SK-N-SH (cell line): ENCODE data around the gene GNAT1. TPM values are rescaled to one million over a fixed set of nuclear protein-coding genes. Genes with fewer than 3 reads are reported as not detected.
A peak's percentile ranks its signal among the peaks of the same experiment; 100 is the strongest.

Experiments used
- CTCF ChIA-PET: fragments of 300-600, 350-600 bp; formaldehyde crosslinking; extraction: SDS; loops from one replicate; lab custom pipeline; 2021; lab: Yijun Ruan, JAX
- POLR2A ChIA-PET: fragments of 350-600 bp; sonication (Branson Sonifier 250); formaldehyde crosslinking; extraction: SDS; loops from one replicate; lab custom pipeline; 2020; ENCODE audit warnings: antibody characterized with exemption, inconsistent platforms; lab: Yijun Ruan, JAX
- DNase-seq: peaks from one replicate; pipeline ENCODE4 v3.0.0; 2012
- H2AFZ ChIP-seq: fragments of 200-600 bp; sonication (generic); 2 replicates; pipeline ENCODE4 v1.8.1; 2016; ENCODE audit warnings: antibody characterized with exemption, mild to moderate bottlenecking, low read depth
- H3F3A ChIP-seq: fragments of 200-600 bp; sonication (generic); replicated peaks from 2 replicates; pipeline ENCODE3; 2016; ENCODE audit warnings: antibody characterized with exemption, mild to moderate bottlenecking; ENCODE audit not compliant: insufficient read depth
- H3K27ac ChIP-seq, 2 experiments: fragments of 200-500 bp in 1 of 2; fragments of 200-600 bp in 1 of 2; sonication (Bioruptor generic) in 1 of 2; sonication (generic), shearing (Covaris generic) in 1 of 2; 2 replicates each; pipeline versions ENCODE4 v1.5.1 to v1.6.1; 2014 to 2016; ENCODE audit warnings: low read depth in 2 of 2, inconsistent platforms in 1 of 2, low read length in 1 of 2, mild to moderate bottlenecking in 1 of 2, mixed read lengths in 1 of 2
- H3K27me3 ChIP-seq: fragments of 200-600 bp; sonication (generic), shearing (Covaris generic); 2 replicates; pipeline ENCODE4 v1.6.1; 2016; ENCODE audit warnings: mixed run types; ENCODE audit not compliant: insufficient read depth
- H3K36me3 ChIP-seq, 2 experiments: fragments of 200-500 bp in 1 of 2; fragments of 200-600 bp in 1 of 2; sonication (Bioruptor generic) in 1 of 2; sonication (generic) in 1 of 2; replicated peaks in 1 of 2; 2 replicates each; pipeline versions ENCODE3 to v1.5.1; 2014 to 2016; ENCODE audit warnings: low read length in 1 of 2, mild to moderate bottlenecking in 1 of 2; ENCODE audit not compliant: insufficient read depth in 2 of 2, control insufficient read depth in 1 of 2
- H3K4me1 ChIP-seq, 2 experiments: fragments of 200-500 bp in 1 of 2; fragments of 200-600 bp in 1 of 2; sonication (Bioruptor generic) in 1 of 2; sonication (generic), shearing (Covaris generic) in 1 of 2; 2 replicates each; pipeline versions ENCODE4 v1.5.1 to v1.6.1; 2014 to 2016; ENCODE audit warnings: low read depth in 1 of 2, low read length in 1 of 2, mixed run types in 1 of 2; ENCODE audit not compliant: insufficient read depth in 2 of 2, control insufficient read depth in 1 of 2
- H3K4me2 ChIP-seq: fragments of 200-600 bp; sonication (generic), shearing (Covaris generic); 2 replicates; pipeline ENCODE4 v1.6.1; 2017; ENCODE audit warnings: mixed run types
- H3K4me3 ChIP-seq, 2 experiments: fragments of 200-500 bp in 1 of 2; fragments of 200-600 bp in 1 of 2; sonication (Bioruptor generic) in 1 of 2; sonication (generic), shearing (Covaris generic) in 1 of 2; 2 replicates each; pipeline versions ENCODE4 v1.5.1 to v1.8.1; 2014 to 2016; ENCODE audit warnings: low read depth in 2 of 2, inconsistent platforms in 1 of 2, low read length in 1 of 2, mild to moderate bottlenecking in 1 of 2, mixed read lengths in 1 of 2, moderate library complexity in 1 of 2
- H3K79me2 ChIP-seq: fragments of 200-600 bp; sonication (generic); 2 replicates; pipeline ENCODE4 v1.8.1; 2017; ENCODE audit warnings: mild to moderate bottlenecking; ENCODE audit not compliant: insufficient read depth
- H3K9ac ChIP-seq: fragments of 200-600 bp; sonication (generic); 2 replicates; pipeline ENCODE4 v1.6.1; 2017; ENCODE audit warnings: mixed run types
- H3K9me2 ChIP-seq: fragments of 200-600 bp; sonication (generic); 2 replicates; pipeline ENCODE4 v1.6.1; 2017; ENCODE audit warnings: mixed run types
- H3K9me3 ChIP-seq: fragments of 200-600 bp; sonication (generic); 2 replicates; pipeline ENCODE4 v1.6.1; 2017; ENCODE audit warnings: mixed run types, mild to moderate bottlenecking, moderate library complexity
- H4K20me1 ChIP-seq: fragments of 200-600 bp; sonication (generic); 2 replicates; pipeline ENCODE4 v1.6.1; 2017; ENCODE audit warnings: mild to moderate bottlenecking, mixed run types; ENCODE audit not compliant: insufficient read depth
- CHD2 ChIP-seq: fragments of 150-350 bp; IDR thresholded peaks from 2 replicates; pipeline ENCODE4 v1.6.1; 2018; ENCODE audit warnings: low read length; ENCODE audit not compliant: partially characterized antibody
- CTCF ChIP-seq: fragments of 200-600 bp; sonication (generic); IDR thresholded peaks from 2 replicates; pipeline ENCODE4 v1.6.1; 2017; ENCODE audit warnings: antibody characterized with exemption, mild to moderate bottlenecking, moderate library complexity
- FOSL2 ChIP-seq: IDR thresholded peaks from 2 replicates; pipeline ENCODE4 v1.4.0; 2012; ENCODE audit warnings: low read depth, mild to moderate bottlenecking, moderate library complexity, borderline replicate concordance
- FOXM1 ChIP-seq: IDR thresholded peaks from 2 replicates; pipeline ENCODE4 v1.4.0; 2012; ENCODE audit warnings: low read depth, mild to moderate bottlenecking
- GABPA ChIP-seq: IDR thresholded peaks from 2 replicates; pipeline ENCODE4 v1.4.0; 2012; ENCODE audit warnings: low read depth, mild to moderate bottlenecking
- GATA2 ChIP-seq: sonication (generic); formaldehyde crosslinking; IDR thresholded peaks from 2 replicates; pipeline ENCODE4 v1.5.0; 2020; ENCODE audit warnings: mild to moderate bottlenecking, missing genetic modification reagents
- IRF3 ChIP-seq: fragments of 150-350 bp; IDR thresholded peaks from 2 replicates; pipeline ENCODE4 v1.6.1; 2016; ENCODE audit warnings: mild to moderate bottlenecking, low read depth, low read length
- JUND ChIP-seq: IDR thresholded peaks from 2 replicates; pipeline ENCODE4 v1.4.0; 2012
- MEF2A ChIP-seq: IDR thresholded peaks from 2 replicates; pipeline ENCODE4 v1.4.0; 2012; ENCODE audit warnings: low read depth, borderline replicate concordance
- MXI1 ChIP-seq: IDR thresholded peaks from 2 replicates; pipeline ENCODE4 v1.6.1; 2012; ENCODE audit warnings: mild to moderate bottlenecking, low read depth, low read length, improper control_type of control experiment
- NFIC ChIP-seq: IDR thresholded peaks from 2 replicates; pipeline ENCODE4 v1.4.0; 2012; ENCODE audit warnings: borderline replicate concordance
- REST ChIP-seq: IDR thresholded peaks from 2 replicates; pipeline ENCODE4 v1.6.1; 2012; ENCODE audit warnings: mild to moderate bottlenecking, low read depth, low read length, moderate library complexity
- TAF1 ChIP-seq: IDR thresholded peaks from 2 replicates; pipeline ENCODE4 v1.6.1; 2012; ENCODE audit warnings: low read depth, mild to moderate bottlenecking, low read length, moderate library complexity, borderline replicate concordance
- TCF12 ChIP-seq: IDR thresholded peaks from 2 replicates; pipeline ENCODE4 v1.4.0; 2012
- TEAD4 ChIP-seq: IDR thresholded peaks from 2 replicates; pipeline ENCODE4 v1.4.0; 2012; ENCODE audit warnings: mild to moderate bottlenecking, borderline replicate concordance; ENCODE audit not compliant: insufficient read depth
- USF1 ChIP-seq: IDR thresholded peaks from 2 replicates; pipeline ENCODE4 v1.4.0; 2012; ENCODE audit warnings: low read depth, borderline replicate concordance
- YY1 ChIP-seq: IDR thresholded peaks from 2 replicates; pipeline ENCODE4 v1.4.0; 2012; ENCODE audit warnings: low read depth, mild to moderate bottlenecking
- ZBTB33 ChIP-seq: IDR thresholded peaks from 2 replicates; pipeline ENCODE4 v1.4.0; 2012; ENCODE audit warnings: low read depth, borderline replicate concordance
- WGBS: methylation state at CpG from one replicate; pipeline ENCODE4 v1.1.6; 2017; ENCODE audit warnings: low lambda C conversion rate; 5-methylcytosine and 5-hydroxymethylcytosine counted together
- polyA plus RNA-seq, 3 experiments: library from polyadenylated mRNA; depleted of rRNA; stranded (reverse); fragments of >200 nt; gene quantifications; 2 replicates each; pipeline ENCODE4 v1.2.3, GENCODE V29; 2012
- TF ChIP-seq, protein P1 (sequence below): IDR thresholded peaks from 2 replicates; pipeline ENCODE4 v1.4.0; 2012; ENCODE audit warnings: low read depth
- TF ChIP-seq, protein P2 (sequence below): fragments of 150-350 bp; IDR thresholded peaks from 2 replicates; pipeline ENCODE4 v1.6.1; 2017; ENCODE audit warnings: antibody characterized with exemption, low read length, low read depth, borderline replicate concordance

GNAT1 gene
- polyA plus RNA-seq, 1 of the 3 experiments (the other 2 are of a cell fraction) = not detected

DNA sequence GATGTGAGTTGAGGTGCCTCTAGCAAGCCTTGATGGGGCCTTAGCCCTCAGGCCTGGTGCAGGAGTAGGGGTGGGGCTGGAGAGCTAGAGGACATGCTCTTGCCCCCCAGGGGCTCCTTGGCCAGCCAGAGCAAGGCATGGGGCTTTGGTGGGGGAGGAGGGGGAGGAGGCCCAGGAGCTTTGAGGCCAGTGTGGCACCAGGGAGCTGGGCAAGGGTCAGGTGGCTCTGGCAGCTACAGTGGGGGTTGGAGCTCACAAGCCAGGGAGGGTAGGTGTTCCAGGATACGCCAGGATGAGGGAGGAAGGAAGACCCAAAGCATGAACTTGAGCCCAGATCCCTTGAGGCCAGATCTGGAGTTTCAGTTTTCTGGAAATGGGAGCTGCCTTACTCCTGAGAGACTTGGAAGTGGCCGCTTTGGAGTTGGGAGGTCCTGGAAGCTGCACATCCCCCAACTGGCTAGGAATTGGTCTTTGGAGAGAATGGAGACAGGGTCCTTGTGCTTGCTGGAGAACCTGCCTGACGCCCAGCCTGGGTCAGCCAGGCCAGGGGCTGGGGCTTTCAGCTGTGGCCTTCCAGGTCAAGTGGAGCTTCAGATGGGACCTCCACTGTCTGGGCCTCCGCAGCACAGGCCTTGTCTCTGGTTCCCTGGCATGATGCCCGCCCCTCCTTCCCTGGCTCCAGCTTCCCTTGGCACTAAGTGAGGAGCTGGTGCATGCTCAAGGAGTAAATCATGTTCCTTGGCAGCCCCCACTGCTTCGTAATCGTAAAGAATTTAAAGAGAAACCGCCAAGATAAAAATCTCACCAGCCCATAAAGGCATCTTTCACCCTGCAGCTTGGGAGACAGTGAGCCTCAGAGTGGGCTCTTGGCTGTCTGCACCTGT, 27.6 kb upstream of the GNAT1 start:
- Histone ChIP-seq H4K20me1 (no peaks in the 10 kb centered on the region), H3K9ac (peak overlapping the region; percentile 18; the same call in 1 of the 2 replicates), H3K27me3 (no peaks in the 10 kb centered on the region), H3F3A (peaks cover 18% of the 10 kb centered on the region), H3K9me3 (no peaks in the 10 kb centered on the region), H3K4me2 (peak overlapping the region; percentile 69), H3K4me3 (no peak overlapping the region), H2AFZ (no peak overlapping the region), H3K9me2 (no peaks in the 10 kb centered on the region), H3K4me1 (peaks cover 22 to 51% of the 10 kb centered on the region in 2 experiments; a peak in 3 of 4 replicates), H3K27ac (peak overlapping the region; percentile 82; a peak in 3 of 4 replicates), H3K36me3 (peaks cover 0 to 3% of the 10 kb centered on the region in 2 experiments), H3K79me2 (peaks cover 14% of the 10 kb centered on the region)
- WGBS = 58% methylated on average over 2 of the region's 8 CpGs
- ChIA-PET POLR2A (interaction anchor here (1.1 kb wide), 1 partner anchor 28 kb away, joined by 3 read pairs; no protein-coding TSS in a partner anchor), CTCF (interaction anchor here (0.5 to 2.6 kb wide), 12 partner anchors 11 to 111 kb away, joined by 3 to 9 read pairs (median 4); no protein-coding TSS in a partner anchor)
- no peak for DNase-seq
- TF ChIP-seq TEAD4 = peak; percentile 88
- TF ChIP-seq USF1 = no peak
- no peak for TF ChIP-seq GATA2 (CRISPR knock-in tag)
- no peak for TF ChIP-seq MXI1
- no peak for TF ChIP-seq CTCF
- peak; percentile 23; the same call in 1 of the 2 replicates for TF ChIP-seq REST
- no peak for TF ChIP-seq ZBTB33
- peak; percentile 94 for TF ChIP-seq TCF12
- TF ChIP-seq TAF1 = no peak
- peak; percentile 100 for TF ChIP-seq NFIC
- TF ChIP-seq IRF3 = no peak
- no peak for TF ChIP-seq YY1
- TF ChIP-seq, protein P1, sequence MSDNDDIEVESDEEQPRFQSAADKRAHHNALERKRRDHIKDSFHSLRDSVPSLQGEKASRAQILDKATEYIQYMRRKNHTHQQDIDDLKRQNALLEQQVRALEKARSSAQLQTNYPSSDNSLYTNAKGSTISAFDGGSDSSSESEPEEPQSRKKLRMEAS = peak; percentile 92
- no peak for TF ChIP-seq GABPA
- no peak for TF ChIP-seq CHD2
- TF ChIP-seq, protein P2, sequence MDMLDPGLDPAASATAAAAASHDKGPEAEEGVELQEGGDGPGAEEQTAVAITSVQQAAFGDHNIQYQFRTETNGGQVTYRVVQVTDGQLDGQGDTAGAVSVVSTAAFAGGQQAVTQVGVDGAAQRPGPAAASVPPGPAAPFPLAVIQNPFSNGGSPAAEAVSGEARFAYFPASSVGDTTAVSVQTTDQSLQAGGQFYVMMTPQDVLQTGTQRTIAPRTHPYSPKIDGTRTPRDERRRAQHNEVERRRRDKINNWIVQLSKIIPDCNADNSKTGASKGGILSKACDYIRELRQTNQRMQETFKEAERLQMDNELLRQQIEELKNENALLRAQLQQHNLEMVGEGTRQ = no peak
- TF ChIP-seq FOSL2 = peak; percentile 82; the same call in 1 of the 2 replicates
- TF ChIP-seq FOXM1 = peak; percentile 63; the same call in 1 of the 2 replicates
- TF ChIP-seq JUND = no peak; the same call in 1 of the 2 replicates
- TF ChIP-seq MEF2A = no peak
